Measurements from ENCODE around the gene SMAD3. TPM values are rescaled to one million over a fixed set of nuclear protein-coding genes. Genes with fewer than 3 reads are reported as not detected.

SMAD3 gene
- total RNA-seq, 1 donor from 2014 or later: 25.7 TPM

DNA sequence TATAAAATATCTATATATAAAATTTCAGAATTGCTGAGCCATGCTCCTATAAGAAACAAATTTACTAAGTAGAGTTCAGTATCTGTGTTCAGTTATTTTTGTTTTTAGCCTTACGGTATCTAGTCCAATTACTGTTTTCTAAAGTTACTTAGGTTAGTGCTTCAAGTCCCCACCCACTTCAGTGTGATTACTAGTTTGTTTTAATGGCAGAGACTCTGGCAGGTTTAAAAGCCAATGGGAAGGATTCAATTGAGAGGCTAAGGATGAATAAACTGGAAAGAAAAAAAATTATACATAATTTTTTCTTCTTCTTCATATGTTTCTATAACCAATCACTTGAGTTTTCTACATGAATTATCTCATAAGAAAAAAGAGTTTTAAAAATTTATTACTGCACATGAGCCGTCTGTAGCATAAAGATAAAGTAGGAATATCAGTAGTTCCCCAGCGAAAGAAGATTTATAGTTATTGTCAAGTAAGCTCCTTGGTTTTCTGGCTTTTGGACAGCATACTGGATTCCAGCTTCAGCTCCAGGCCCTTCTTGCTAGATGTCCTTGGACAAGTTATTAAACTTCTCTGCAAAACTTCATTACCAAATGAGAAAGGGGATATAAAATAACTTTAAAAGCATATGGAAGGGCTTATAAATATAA, 142.3 kb downstream of the SMAD3 start:
- Histone ChIP-seq H3K4me1 (no peaks in the 10 kb centered on the region), H3K36me3 (peaks cover 58% of the 10 kb centered on the region), H3K4me3 (no peak overlapping the region), H3K27me3 (ENCODE audit: low read depth) (no peaks in the 10 kb centered on the region), H3K9me3 (no peaks in the 10 kb centered on the region), H3K27ac (no peak overlapping the region)
- ATAC-seq (no peak), DNase-seq (no peak)
- TF ChIP-seq, protein P1, sequence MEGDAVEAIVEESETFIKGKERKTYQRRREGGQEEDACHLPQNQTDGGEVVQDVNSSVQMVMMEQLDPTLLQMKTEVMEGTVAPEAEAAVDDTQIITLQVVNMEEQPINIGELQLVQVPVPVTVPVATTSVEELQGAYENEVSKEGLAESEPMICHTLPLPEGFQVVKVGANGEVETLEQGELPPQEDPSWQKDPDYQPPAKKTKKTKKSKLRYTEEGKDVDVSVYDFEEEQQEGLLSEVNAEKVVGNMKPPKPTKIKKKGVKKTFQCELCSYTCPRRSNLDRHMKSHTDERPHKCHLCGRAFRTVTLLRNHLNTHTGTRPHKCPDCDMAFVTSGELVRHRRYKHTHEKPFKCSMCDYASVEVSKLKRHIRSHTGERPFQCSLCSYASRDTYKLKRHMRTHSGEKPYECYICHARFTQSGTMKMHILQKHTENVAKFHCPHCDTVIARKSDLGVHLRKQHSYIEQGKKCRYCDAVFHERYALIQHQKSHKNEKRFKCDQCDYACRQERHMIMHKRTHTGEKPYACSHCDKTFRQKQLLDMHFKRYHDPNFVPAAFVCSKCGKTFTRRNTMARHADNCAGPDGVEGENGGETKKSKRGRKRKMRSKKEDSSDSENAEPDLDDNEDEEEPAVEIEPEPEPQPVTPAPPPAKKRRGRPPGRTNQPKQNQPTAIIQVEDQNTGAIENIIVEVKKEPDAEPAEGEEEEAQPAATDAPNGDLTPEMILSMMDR (IDR thresholded peaks at IDR 0.05): no peak
- intact Hi-C loops (cut with DNase I): no loop called here

GRCh38 chr15:67208396-67208795, 143.0 kb downstream of the SMAD3 start:
- Histone ChIP-seq H3K27me3 (ENCODE audit: low read depth) (no peaks in the 10 kb centered on the region), H3K27ac (no peak overlapping the region), H3K9me3 (no peaks in the 10 kb centered on the region), H3K4me1 (no peaks in the 10 kb centered on the region), H3K36me3 (peaks cover 52% of the 10 kb centered on the region), H3K4me3 (no peak overlapping the region)
- ATAC-seq (no peak), DNase-seq (no peak)
- intact Hi-C loops (cut with DNase I): no loop called here
- TF ChIP-seq, protein P1 (IDR thresholded peaks at IDR 0.05): no peak

GRCh38 chr15:67210555-67211168, 145.3 kb downstream of the SMAD3 start:
- H3K9me3 ChIP-seq: no peaks in the 10 kb centered on the region
- TF ChIP-seq, protein P1 (IDR thresholded peaks at IDR 0.05): no peak
- H3K36me3 ChIP-seq: peaks cover 34% of the 10 kb centered on the region
- DNase-seq (no peak), ATAC-seq (no peak)
- intact Hi-C loops (cut with DNase I): no loop called here
- H3K27me3 ChIP-seq (ENCODE audit: low read depth): no peaks in the 10 kb centered on the region
- no peak overlapping the region for H3K27ac ChIP-seq
- no peaks in the 10 kb centered on the region for H3K4me1 ChIP-seq
- no peak overlapping the region for H3K4me3 ChIP-seq

GRCh38 chr15:67212684-67213367, 147.4 kb downstream of the SMAD3 start:
- no peaks in the 10 kb centered on the region for H3K4me1 ChIP-seq
- no peaks in the 10 kb centered on the region for H3K9me3 ChIP-seq
- H3K27ac ChIP-seq: no peak overlapping the region
- no peaks in the 10 kb centered on the region for H3K27me3 ChIP-seq (ENCODE audit: low read depth)
- H3K36me3 ChIP-seq: peaks cover 12% of the 10 kb centered on the region
- ATAC-seq: no peak
- DNase-seq: no peak
- no peak overlapping the region for H3K4me3 ChIP-seq
- intact Hi-C loops (cut with DNase I): no loop called here
- TF ChIP-seq, protein P1 (IDR thresholded peaks at IDR 0.05): no peak

- no peaks in the 10 kb centered on the region for H3K4me1 ChIP-seq
- H3K27ac ChIP-seq: no peak overlapping the region
- no peak for ATAC-seq
- no peak overlapping the region for H3K4me3 ChIP-seq
- DNase-seq: no peak
- TF ChIP-seq, protein P1 (IDR thresholded peaks at IDR 0.05): no peak
- H3K27me3 ChIP-seq (ENCODE audit: low read depth): no peaks in the 10 kb centered on the region
- intact Hi-C loops (cut with DNase I): no loop called here
- H3K9me3 ChIP-seq: no peaks in the 10 kb centered on the region
- H3K36me3 ChIP-seq: peaks cover 3% of the 10 kb centered on the region
Observed at GRCh38 chr15:67215102-67215501, 149.7 kb downstream of the SMAD3 start.

Data from lower lobe of right lung (tissue), 2 donors.